K562 (cell line): Measurements from ENCODE around the gene TLE6. TPM values are rescaled to one million over a fixed set of nuclear protein-coding genes. Genes with fewer than 3 reads are reported as not detected.

ENCODE experiments used
- ARNT ChIP-seq, 2 experiments: fragments of 450-650 bp; IDR thresholded peaks; 2 replicates each; pipeline ENCODE4 v1.6.1; 2016; ENCODE audit warnings: mild to moderate bottlenecking in 1 of 2
- MAZ ChIP-seq, 2 experiments: fragments of 450-650 bp in 1 of 2; sonication (generic) in 1 of 2; formaldehyde crosslinking; IDR thresholded peaks in 1 of 2; conservative IDR thresholded peaks in 1 of 2; 2 replicates each; pipeline versions ENCODE4 v1.4.0 to v1.5.0; 2020; ENCODE audit warnings: mild to moderate bottlenecking in 1 of 2, missing genetic modification reagents in 1 of 2
- PPARD ChIP-seq: fragments of 250-450 bp; sonication (Bioruptor Pico); IDR thresholded peaks from 2 replicates; pipeline ENCODE4 v1.8.0; 2022; ENCODE audit warnings: inconsistent platforms, mild to moderate bottlenecking, moderate library complexity
- PTBP1 ChIP-seq: fragments of 200-400 bp; formaldehyde crosslinking; IDR thresholded peaks from 2 replicates; pipeline ENCODE4 v1.6.1; 2017; ENCODE audit warnings: low read depth, low read length
- RBBP5 ChIP-seq: fragments of 200-600 bp; sonication (generic); IDR thresholded peaks from 2 replicates; pipeline ENCODE4 v1.6.1; 2012; ENCODE audit warnings: borderline replicate concordance, mild to moderate bottlenecking, low read length, control low read depth, inconsistent platforms; ENCODE audit not compliant: insufficient read depth, poor library complexity, severe bottlenecking
- SMARCC2 ChIP-seq: fragments of 450-650 bp; IDR thresholded peaks from 2 replicates; pipeline ENCODE4 v1.6.1; 2017; ENCODE audit warnings: antibody characterized with exemption, moderate library complexity, mild to moderate bottlenecking, low read depth
- SNIP1 ChIP-seq: fragments of 450-650 bp; IDR thresholded peaks from 2 replicates; pipeline ENCODE4 v1.7.1; 2017; ENCODE audit warnings: low read depth, mild to moderate bottlenecking
- ZBTB1 ChIP-seq: sonication (generic); formaldehyde crosslinking; IDR thresholded peaks from 2 replicates; pipeline ENCODE4 v1.8.1; 2023; ENCODE audit warnings: missing genetic modification reagents, low read depth, mild to moderate bottlenecking, borderline replicate concordance
- ZC3H11A ChIP-seq: IDR thresholded peaks from 2 replicates; pipeline ENCODE4 v1.6.1; 2012; ENCODE audit warnings: low read depth, low read length, improper control_type of control experiment
- ZNF274 ChIP-seq: IDR thresholded peaks from 2 replicates; pipeline ENCODE4 v1.6.1; 2011; ENCODE audit warnings: low read depth, mild to moderate bottlenecking, low read length, moderate library complexity, borderline replicate concordance
- ZNF695 ChIP-seq: fragments of 450-650 bp; formaldehyde crosslinking; IDR thresholded peaks from 2 replicates; pipeline ENCODE4 v1.4.0; 2020; ENCODE audit warnings: mild to moderate bottlenecking, moderate library complexity
- ZNF77 ChIP-seq: fragments of 250-450 bp; sonication (Bioruptor Pico); IDR thresholded peaks from 2 replicates; pipeline ENCODE4 v1.5.0; 2020
- polyA plus RNA-seq, 8 experiments: library from polyadenylated mRNA; depleted of rRNA in 4 of 8; stranded (reverse) in 5 of 8; unstranded in 3 of 8; fragments of >200 nt; fragmentation: Nextera tagmentation in 2 of 8; fragmentation: Illumina TruSeq in 1 of 8; extraction: Ambion mirVana in 2 of 8; extraction: Trizol in 1 of 8; gene quantifications; 2 replicates each; pipeline versions ENCODE4 v1.2.1 to v1.2.3, GENCODE V29; 2011 to 2014; ENCODE audit warnings: inconsistent platforms in 1 of 8, missing spikeins in 1 of 8
- total RNA-seq, 7 experiments: library from RNA; depleted of rRNA in 6 of 7; stranded (reverse); fragments of >200 nt in 6 of 7; fragmentation: Illumina TruSeq in 2 of 7; extraction: Trizol in 2 of 7; gene quantifications; 2 replicates each; pipeline versions ENCODE4 v1.2.1 to v1.2.3, GENCODE V29; 2011 to 2021; ENCODE audit warnings: low replicate concordance in 1 of 7
- TF ChIP-seq, protein P1 (sequence below): fragments of 250-450 bp; sonication (Bioruptor Pico); IDR thresholded peaks from 2 replicates; pipeline ENCODE4 v1.4.0; 2020; ENCODE audit warnings: mild to moderate bottlenecking, moderate library complexity
- TF ChIP-seq, protein P2 (sequence below): fragments of 450-650 bp; IDR thresholded peaks from 2 replicates; pipeline ENCODE4 v1.6.1; 2016; ENCODE audit warnings: antibody characterized with exemption
- TF ChIP-seq, protein P3 (sequence below): sonication (generic); formaldehyde crosslinking; IDR thresholded peaks from 2 replicates; pipeline ENCODE4 v1.8.0; 2022; ENCODE audit warnings: missing genetic modification reagents, mild to moderate bottlenecking, moderate library complexity, borderline replicate concordance
- TF ChIP-seq, protein P4 (sequence below): sonication (generic); formaldehyde crosslinking; IDR thresholded peaks from 2 replicates; pipeline ENCODE4 v1.8.0; 2023; ENCODE audit warnings: mild to moderate bottlenecking, missing genetic modification reagents
- TF ChIP-seq, protein P5 (sequence below): sonication (generic); formaldehyde crosslinking; IDR thresholded peaks from 2 replicates; pipeline ENCODE4 v1.8.0; 2022; ENCODE audit warnings: mild to moderate bottlenecking, missing genetic modification reagents

TLE6 gene
- total and polyA plus RNA-seq, 9 of the 15 experiments (the other 6 are each of a cell fraction or from before 2014, with no cell fraction given), result 1.1 to 6.1 (median 2.5) TPM

DNA sequence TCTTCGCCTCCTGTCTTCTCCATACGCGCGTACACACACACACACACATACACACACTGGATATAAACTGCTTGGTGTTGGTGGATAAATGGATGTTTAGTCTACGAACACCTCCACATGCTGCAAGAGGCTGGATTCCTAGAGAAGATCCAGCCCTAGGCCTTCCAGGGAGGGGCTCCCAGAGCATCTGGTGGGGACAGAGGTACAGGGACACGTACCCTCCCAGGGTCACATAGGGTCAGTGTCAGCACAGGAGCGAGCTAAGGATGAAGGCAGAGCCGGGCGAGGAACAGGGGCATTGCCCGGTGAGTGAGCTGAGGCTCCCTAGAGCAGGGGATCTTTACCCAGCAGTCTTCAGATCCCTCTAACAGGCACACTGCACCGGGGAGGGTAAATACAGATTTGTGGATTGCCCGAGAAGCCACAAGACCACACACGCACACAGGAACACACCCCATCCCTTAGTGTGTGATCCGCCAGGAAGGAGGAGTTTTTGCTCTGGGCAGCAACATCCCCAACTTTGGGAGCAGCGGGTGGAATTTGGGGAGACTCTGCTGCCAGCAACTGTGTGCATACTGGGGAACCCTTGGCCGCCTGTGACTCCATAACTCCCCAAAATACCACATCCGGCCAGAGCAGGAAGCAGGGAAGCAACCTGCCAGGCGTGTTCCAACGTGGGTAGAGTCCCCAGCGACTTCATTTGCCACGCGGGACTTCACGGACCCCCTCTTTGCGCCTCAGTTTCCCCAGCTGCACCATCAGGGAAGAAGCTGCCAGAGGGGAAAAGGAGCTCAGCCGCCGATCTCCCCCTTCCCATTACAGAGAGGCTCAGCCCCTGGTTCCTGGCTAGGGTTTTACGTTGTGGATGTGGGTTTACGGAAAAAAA lies 57.5 kb downstream of the TLE6 start (continued):
- TF ChIP-seq, protein P1, sequence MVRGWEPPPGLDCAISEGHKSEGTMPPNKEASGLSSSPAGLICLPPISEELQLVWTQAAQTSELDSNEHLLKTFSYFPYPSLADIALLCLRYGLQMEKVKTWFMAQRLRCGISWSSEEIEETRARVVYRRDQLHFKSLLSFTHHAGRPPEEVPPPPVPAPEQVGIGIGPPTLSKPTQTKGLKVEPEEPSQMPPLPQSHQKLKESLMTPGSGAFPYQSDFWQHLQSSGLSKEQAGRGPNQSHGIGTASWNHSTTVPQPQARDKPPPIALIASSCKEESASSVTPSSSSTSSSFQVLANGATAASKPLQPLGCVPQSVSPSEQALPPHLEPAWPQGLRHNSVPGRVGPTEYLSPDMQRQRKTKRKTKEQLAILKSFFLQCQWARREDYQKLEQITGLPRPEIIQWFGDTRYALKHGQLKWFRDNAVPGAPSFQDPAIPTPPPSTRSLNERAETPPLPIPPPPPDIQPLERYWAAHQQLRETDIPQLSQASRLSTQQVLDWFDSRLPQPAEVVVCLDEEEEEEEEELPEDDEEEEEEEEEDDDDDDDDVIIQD (CRISPR knock-in tag), result no peak
- TF ChIP-seq ZNF77 (CRISPR knock-in tag) (no peak), RBBP5 (peak; percentile 41), ZC3H11A (no peak), SNIP1 (no peak), ZBTB1 (CRISPR knock-in tag) (peak; percentile 24; the same call in 1 of the 2 replicates), PPARD (no peak), ARNT (IDR thresholded peaks at IDR 0.05) (peak in 1 of 2 experiments; percentile 59; a peak in 1 of 4 replicates), MAZ (CRISPR knock-in tag; conservative IDR thresholded peaks at IDR 0.05 in 1 of 2, IDR thresholded peaks at IDR 0.05 in 1 of 2) (0 out of 4 replicates have a peak, but pooled peaks of 1 of the 2 experiments have one; percentile 22), PTBP1 (no peak), SMARCC2 (no peak), ZNF274 (no peak), ZNF695 (CRISPR knock-in tag) (no peak)
- TF ChIP-seq, protein P2, sequence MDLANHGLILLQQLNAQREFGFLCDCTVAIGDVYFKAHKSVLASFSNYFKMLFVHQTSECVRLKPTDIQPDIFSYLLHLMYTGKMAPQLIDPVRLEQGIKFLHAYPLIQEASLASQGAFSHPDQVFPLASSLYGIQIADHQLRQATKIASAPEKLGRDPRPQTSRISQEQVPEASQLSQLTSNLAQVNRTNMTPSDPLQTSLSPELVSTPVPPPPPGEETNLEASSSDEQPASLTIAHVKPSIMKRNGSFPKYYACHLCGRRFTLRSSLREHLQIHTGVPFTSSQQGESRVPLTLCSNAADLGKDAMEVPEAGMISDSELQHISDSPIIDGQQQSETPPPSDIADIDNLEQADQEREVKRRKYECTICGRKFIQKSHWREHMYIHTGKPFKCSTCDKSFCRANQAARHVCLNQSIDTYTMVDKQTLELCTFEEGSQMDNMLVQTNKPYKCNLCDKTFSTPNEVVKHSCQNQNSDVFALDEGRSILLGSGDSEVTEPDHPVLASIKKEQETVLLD, result peak; percentile 65; the same call in 1 of the 2 replicates
- TF ChIP-seq, protein P3, sequence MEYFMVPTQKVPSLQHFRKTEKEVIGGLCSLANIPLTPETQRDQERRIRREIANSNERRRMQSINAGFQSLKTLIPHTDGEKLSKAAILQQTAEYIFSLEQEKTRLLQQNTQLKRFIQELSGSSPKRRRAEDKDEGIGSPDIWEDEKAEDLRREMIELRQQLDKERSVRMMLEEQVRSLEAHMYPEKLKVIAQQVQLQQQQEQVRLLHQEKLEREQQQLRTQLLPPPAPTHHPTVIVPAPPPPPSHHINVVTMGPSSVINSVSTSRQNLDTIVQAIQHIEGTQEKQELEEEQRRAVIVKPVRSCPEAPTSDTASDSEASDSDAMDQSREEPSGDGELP, result 0 out of 2 replicates have a peak, but pooled peaks have one; percentile 13
- TF ChIP-seq, protein P4, sequence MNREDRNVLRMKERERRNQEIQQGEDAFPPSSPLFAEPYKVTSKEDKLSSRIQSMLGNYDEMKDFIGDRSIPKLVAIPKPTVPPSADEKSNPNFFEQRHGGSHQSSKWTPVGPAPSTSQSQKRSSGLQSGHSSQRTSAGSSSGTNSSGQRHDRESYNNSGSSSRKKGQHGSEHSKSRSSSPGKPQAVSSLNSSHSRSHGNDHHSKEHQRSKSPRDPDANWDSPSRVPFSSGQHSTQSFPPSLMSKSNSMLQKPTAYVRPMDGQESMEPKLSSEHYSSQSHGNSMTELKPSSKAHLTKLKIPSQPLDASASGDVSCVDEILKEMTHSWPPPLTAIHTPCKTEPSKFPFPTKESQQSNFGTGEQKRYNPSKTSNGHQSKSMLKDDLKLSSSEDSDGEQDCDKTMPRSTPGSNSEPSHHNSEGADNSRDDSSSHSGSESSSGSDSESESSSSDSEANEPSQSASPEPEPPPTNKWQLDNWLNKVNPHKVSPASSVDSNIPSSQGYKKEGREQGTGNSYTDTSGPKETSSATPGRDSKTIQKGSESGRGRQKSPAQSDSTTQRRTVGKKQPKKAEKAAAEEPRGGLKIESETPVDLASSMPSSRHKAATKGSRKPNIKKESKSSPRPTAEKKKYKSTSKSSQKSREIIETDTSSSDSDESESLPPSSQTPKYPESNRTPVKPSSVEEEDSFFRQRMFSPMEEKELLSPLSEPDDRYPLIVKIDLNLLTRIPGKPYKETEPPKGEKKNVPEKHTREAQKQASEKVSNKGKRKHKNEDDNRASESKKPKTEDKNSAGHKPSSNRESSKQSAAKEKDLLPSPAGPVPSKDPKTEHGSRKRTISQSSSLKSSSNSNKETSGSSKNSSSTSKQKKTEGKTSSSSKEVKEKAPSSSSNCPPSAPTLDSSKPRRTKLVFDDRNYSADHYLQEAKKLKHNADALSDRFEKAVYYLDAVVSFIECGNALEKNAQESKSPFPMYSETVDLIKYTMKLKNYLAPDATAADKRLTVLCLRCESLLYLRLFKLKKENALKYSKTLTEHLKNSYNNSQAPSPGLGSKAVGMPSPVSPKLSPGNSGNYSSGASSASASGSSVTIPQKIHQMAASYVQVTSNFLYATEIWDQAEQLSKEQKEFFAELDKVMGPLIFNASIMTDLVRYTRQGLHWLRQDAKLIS (CRISPR knock-in tag), result peak; percentile 66; the same call in 1 of the 2 replicates
- TF ChIP-seq, protein P5, sequence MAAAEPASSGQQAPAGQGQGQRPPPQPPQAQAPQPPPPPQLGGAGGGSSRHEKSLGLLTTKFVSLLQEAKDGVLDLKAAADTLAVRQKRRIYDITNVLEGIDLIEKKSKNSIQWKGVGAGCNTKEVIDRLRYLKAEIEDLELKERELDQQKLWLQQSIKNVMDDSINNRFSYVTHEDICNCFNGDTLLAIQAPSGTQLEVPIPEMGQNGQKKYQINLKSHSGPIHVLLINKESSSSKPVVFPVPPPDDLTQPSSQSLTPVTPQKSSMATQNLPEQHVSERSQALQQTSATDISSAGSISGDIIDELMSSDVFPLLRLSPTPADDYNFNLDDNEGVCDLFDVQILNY (CRISPR knock-in tag), result no peak
